CD8-positive, alpha-beta memory T cell (primary cell): Measurements from ENCODE around the gene WASHC2A. TPM values are rescaled to one million over a fixed set of nuclear protein-coding genes. Genes with fewer than 3 reads are reported as not detected.
"Not testable (repeated sequence)": the region's sequence is repeated elsewhere in the genome, so short reads cannot be mapped to it uniquely, and the experiment has no call there.

Experiments
- CTCF ChIA-PET: fragments of 350-600 bp; sonication (Branson Sonifier 250); formaldehyde crosslinking; loops from one replicate; lab custom pipeline; 2021; ENCODE audit warnings: antibody characterized with exemption; lab: Charles Lee
- POLR2A ChIA-PET: fragments of 350-600 bp; sonication (Branson Sonifier 250); formaldehyde crosslinking; loops from one replicate; lab custom pipeline; 2021; ENCODE audit warnings: antibody characterized with exemption; lab: Charles Lee
- DNase-seq, 5 donors: peaks; one replicate each; pipeline versions ENCODE4 v3.0.0 to v3.0.0-alpha.2; 2020 to 2022; ENCODE audit warnings: mixed read lengths in 1 of 5
- H3K27ac ChIP-seq: one replicate; pipeline ENCODE4 v1.7.0; 2013; ENCODE audit warnings: low read depth, mild to moderate bottlenecking, low read length, moderate library complexity
- H3K27me3 ChIP-seq: 2 replicates; pipeline ENCODE4 v1.7.0; 2013; ENCODE audit warnings: low read length, mild to moderate bottlenecking; ENCODE audit not compliant: insufficient read depth, poor library complexity, severe bottlenecking
- H3K36me3 ChIP-seq: 2 replicates; pipeline ENCODE4 v1.7.0; 2013; ENCODE audit warnings: mild to moderate bottlenecking, low read length, moderate library complexity; ENCODE audit not compliant: insufficient read depth
- H3K4me1 ChIP-seq: 2 replicates; pipeline ENCODE4 v1.7.0; 2013; ENCODE audit warnings: mild to moderate bottlenecking, low read length, moderate library complexity; ENCODE audit not compliant: insufficient read depth
- H3K4me3 ChIP-seq: 2 replicates; pipeline ENCODE4 v1.7.0; 2013; ENCODE audit warnings: mild to moderate bottlenecking, low read length
- H3K9me3 ChIP-seq: 2 replicates; pipeline ENCODE4 v1.7.0; 2013; ENCODE audit warnings: mild to moderate bottlenecking, low read length
- H3K27ac Mint-ChIP-seq, 8 donors: one replicate each; pipeline ENCODE4 v1.8.0; 2020 to 2021; ENCODE audit warnings: mixed read lengths in 8 of 8, mild to moderate bottlenecking in 6 of 8, inconsistent platforms in 3 of 8, moderate library complexity in 3 of 8
- H3K27me3 Mint-ChIP-seq, 2 donors: one replicate each; pipeline ENCODE4 v1.8.0; 2020 to 2021; ENCODE audit warnings: mixed read lengths in 2 of 2, mild to moderate bottlenecking in 1 of 2, moderate library complexity in 1 of 2
- H3K36me3 Mint-ChIP-seq, 3 donors: one replicate each; pipeline ENCODE4 v1.8.0; 2020 to 2021; ENCODE audit warnings: mixed read lengths in 3 of 3, inconsistent platforms in 1 of 3, mild to moderate bottlenecking in 1 of 3
- H3K4me1 Mint-ChIP-seq, 3 donors: one replicate each; pipeline ENCODE4 v1.8.0; 2020 to 2021; ENCODE audit warnings: mixed read lengths in 3 of 3, inconsistent platforms in 1 of 3, mild to moderate bottlenecking in 1 of 3
- H3K4me3 Mint-ChIP-seq, 7 donors: one replicate each; pipeline ENCODE4 v1.8.0; 2020 to 2021; ENCODE audit warnings: mixed read lengths in 7 of 7, mild to moderate bottlenecking in 6 of 7, moderate library complexity in 4 of 7, inconsistent platforms in 2 of 7
- H3K9me3 Mint-ChIP-seq, 5 donors: one replicate each; pipeline ENCODE4 v1.8.0; 2020 to 2022; ENCODE audit warnings: mixed read lengths in 5 of 5, mild to moderate bottlenecking in 3 of 5, moderate library complexity in 2 of 5, inconsistent platforms in 1 of 5
- polyA plus RNA-seq: library from polyadenylated mRNA; unstranded; fragments of 300-500 nt; fragmentation: Illumina TruSeq; gene quantifications from one replicate; pipeline ENCODE4 v1.2.3, GENCODE V29; 2021
- total RNA-seq, 2 experiments: library from RNA; stranded (reverse); gene quantifications; one replicate each; pipeline ENCODE4 v1.2.3, GENCODE V29; 2021

The WASHC2A gene
- total and polyA plus RNA-seq, 3 experiments from 2014 or later, result 30.9 to 46.1 (median 33.2) TPM

GRCh38 chr10:50152792-50153272 lies 85.1 kb downstream of the WASHC2A start:
- no peaks in the 10 kb centered on the region for H3K4me1 Mint-ChIP-seq
- H3K9me3 ChIP-seq, result no peaks in the 10 kb centered on the region
- no peak for DNase-seq
- no peaks in the 10 kb centered on the region for H3K36me3 ChIP-seq
- ChIA-PET POLR2A (no interaction called here), CTCF (no interaction called here)
- H3K4me1 ChIP-seq, result no peaks in the 10 kb centered on the region
- H3K36me3 Mint-ChIP-seq, result no peaks in the 10 kb centered on the region
- H3K9me3 Mint-ChIP-seq, result peaks cover 0 to 2% (median 0%) of the 10 kb centered on the region in 5 donors
- no peak overlapping the region for H3K4me3 Mint-ChIP-seq
- H3K4me3 ChIP-seq, result no peak overlapping the region
- H3K27me3 ChIP-seq, result no peaks in the 10 kb centered on the region
- no peak overlapping the region for H3K27ac ChIP-seq
- no peak overlapping the region for H3K27ac Mint-ChIP-seq
- H3K27me3 Mint-ChIP-seq, result peaks cover 8 to 10% of the 10 kb centered on the region in 2 donors

GRCh38 chr10:50157868-50158267 lies 90.1 kb downstream of the WASHC2A start:
- H3K4me3 ChIP-seq, H3K27ac ChIP-seq, H3K9me3 ChIP-seq, H3K4me1 ChIP-seq, H3K4me1 Mint-ChIP-seq, H3K27me3 Mint-ChIP-seq, DNase-seq, POLR2A ChIA-PET, H3K27ac Mint-ChIP-seq, H3K36me3 ChIP-seq, H3K27me3 ChIP-seq, CTCF ChIA-PET, H3K36me3 Mint-ChIP-seq, H3K9me3 Mint-ChIP-seq, H3K4me3 Mint-ChIP-seq: not testable (repeated sequence)

- POLR2A ChIA-PET, H3K36me3 ChIP-seq, H3K9me3 ChIP-seq, H3K9me3 Mint-ChIP-seq, H3K4me3 ChIP-seq, H3K27ac ChIP-seq, DNase-seq, H3K4me1 ChIP-seq, H3K36me3 Mint-ChIP-seq, H3K4me1 Mint-ChIP-seq, H3K27me3 Mint-ChIP-seq, H3K27me3 ChIP-seq, H3K27ac Mint-ChIP-seq, CTCF ChIA-PET, H3K4me3 Mint-ChIP-seq: not testable (repeated sequence)
Observed at GRCh38 chr10:50159856-50160255, 92.1 kb downstream of the WASHC2A start.

- H3K27ac Mint-ChIP-seq, H3K36me3 Mint-ChIP-seq, H3K27me3 ChIP-seq, H3K27ac ChIP-seq, H3K36me3 ChIP-seq, H3K9me3 Mint-ChIP-seq, H3K27me3 Mint-ChIP-seq, H3K4me1 Mint-ChIP-seq, DNase-seq, H3K4me1 ChIP-seq, H3K4me3 Mint-ChIP-seq, POLR2A ChIA-PET, H3K4me3 ChIP-seq, H3K9me3 ChIP-seq, CTCF ChIA-PET: not testable (repeated sequence)
Observed at GRCh38 chr10:50165038-50165437, 97.3 kb downstream of the WASHC2A start.

GRCh38 chr10:50167833-50168232 lies 100.1 kb downstream of the WASHC2A start:
- H3K4me3 ChIP-seq, CTCF ChIA-PET, H3K36me3 Mint-ChIP-seq, H3K36me3 ChIP-seq, H3K4me1 ChIP-seq, H3K27me3 ChIP-seq, H3K27ac ChIP-seq, H3K9me3 ChIP-seq, H3K9me3 Mint-ChIP-seq, POLR2A ChIA-PET, DNase-seq, H3K4me3 Mint-ChIP-seq, H3K27ac Mint-ChIP-seq, H3K4me1 Mint-ChIP-seq: not testable (repeated sequence)
- peaks cover 4 to 10% of the 10 kb centered on the region in 2 donors for H3K27me3 Mint-ChIP-seq

- POLR2A ChIA-PET, H3K4me3 Mint-ChIP-seq, H3K36me3 ChIP-seq, H3K4me3 ChIP-seq, H3K27me3 ChIP-seq, H3K4me1 ChIP-seq, H3K27ac Mint-ChIP-seq, CTCF ChIA-PET, H3K9me3 ChIP-seq, DNase-seq, H3K9me3 Mint-ChIP-seq, H3K4me1 Mint-ChIP-seq, H3K36me3 Mint-ChIP-seq, H3K27ac ChIP-seq: not testable (repeated sequence)
- peaks cover 4 to 10% of the 10 kb centered on the region in 2 donors for H3K27me3 Mint-ChIP-seq
Observed at GRCh38 chr10:50169506-50169905, 101.8 kb downstream of the WASHC2A start.

GRCh38 chr10:50174788-50175525 lies 107.2 kb downstream of the WASHC2A start:
- H3K4me3 ChIP-seq, POLR2A ChIA-PET: not testable (repeated sequence)

More at GRCh38 chr10:50174788-50175525, 107.2 kb downstream of the WASHC2A start:
- H3K27me3 ChIP-seq, DNase-seq, H3K36me3 ChIP-seq, H3K4me3 Mint-ChIP-seq, H3K9me3 Mint-ChIP-seq, H3K27ac Mint-ChIP-seq, H3K4me1 Mint-ChIP-seq, CTCF ChIA-PET, H3K9me3 ChIP-seq, H3K36me3 Mint-ChIP-seq, H3K4me1 ChIP-seq, H3K27ac ChIP-seq: not testable (repeated sequence)
- H3K27me3 Mint-ChIP-seq, result peaks cover 4 to 10% of the 10 kb centered on the region in 2 donors
